HG03097 (cell line): Measurements from ENCODE around the gene CSGALNACT2.

ENCODE experiments used
- ATAC-seq: cut with Tn5 transposase; IDR thresholded peaks from one replicate; pipeline ENCODE4 v1.9.1; 2021; ENCODE audit not compliant: unreplicated experiment, low FRiP score

Gene CSGALNACT2

GRCh38 chr10:43111921-43112607, 26.2 kb upstream of the CSGALNACT2 start:
- no peak for ATAC-seq

DNA sequence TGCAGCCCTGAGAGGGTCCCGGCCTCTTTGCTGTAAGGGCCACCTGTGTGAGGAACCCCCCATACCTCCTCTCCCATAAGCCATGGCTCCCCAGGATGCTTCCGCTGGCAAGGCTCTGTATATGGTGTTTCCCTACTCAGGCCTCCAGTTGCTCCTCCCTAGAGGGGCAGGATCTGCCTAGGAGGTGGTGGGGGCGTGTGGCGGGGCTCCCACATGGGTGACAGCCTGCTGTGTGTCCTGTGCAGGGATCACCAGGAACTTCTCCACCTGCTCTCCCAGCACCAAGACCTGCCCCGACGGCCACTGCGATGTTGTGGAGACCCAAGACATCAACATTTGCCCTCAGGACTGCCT, 25.7 kb upstream of the CSGALNACT2 start:
- no peak for ATAC-seq

GRCh38 chr10:43113201-43114087, 24.8 kb upstream of the CSGALNACT2 start:
- no peak for ATAC-seq

GRCh38 chr10:43114088-43114742, 24.0 kb upstream of the CSGALNACT2 start:
- ATAC-seq: no peak

DNA sequence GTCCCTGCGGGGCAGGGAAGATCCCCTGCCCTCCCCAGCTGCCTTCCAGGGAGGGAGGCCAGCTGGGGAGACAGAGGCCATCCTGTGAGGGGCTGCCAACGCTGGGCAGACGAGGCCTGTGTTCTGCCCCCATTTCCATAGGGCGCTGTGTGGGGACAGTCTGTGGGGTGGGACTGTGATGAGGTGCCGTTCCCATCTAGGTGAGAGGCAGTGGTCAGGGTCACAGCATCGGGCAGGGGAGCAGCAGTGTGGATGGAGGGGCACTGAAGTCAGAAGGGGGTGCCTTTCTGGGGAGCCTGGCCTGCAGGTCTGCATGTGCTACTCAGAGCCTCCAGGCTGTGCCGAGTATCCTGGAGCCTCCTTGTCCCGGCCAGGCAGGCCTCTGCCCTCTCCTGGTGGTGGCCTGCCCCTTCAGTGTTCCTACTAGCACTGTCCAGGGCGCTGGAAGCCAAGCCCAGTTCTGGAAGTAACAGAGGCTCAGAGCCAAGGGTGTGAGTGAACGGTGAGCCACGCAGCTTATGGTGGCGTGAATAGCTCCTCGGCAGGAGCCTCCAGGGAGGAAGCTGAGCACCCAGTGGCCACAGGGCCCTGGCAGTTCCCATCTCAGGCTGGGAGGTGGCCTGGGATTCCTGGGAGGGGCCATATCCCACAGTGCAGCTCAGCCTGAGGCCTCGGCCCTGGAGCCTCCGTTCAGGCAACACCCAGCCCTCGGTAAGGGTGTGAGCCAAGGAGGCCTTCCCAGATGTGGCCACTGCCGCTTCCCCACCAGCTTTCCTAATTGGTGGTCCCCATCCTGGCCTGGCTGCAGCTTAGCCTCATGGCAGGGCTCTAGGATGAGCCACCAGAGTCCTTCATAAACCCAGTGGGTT, 23.3 kb upstream of the CSGALNACT2 start:
- ATAC-seq: no peak

DNA sequence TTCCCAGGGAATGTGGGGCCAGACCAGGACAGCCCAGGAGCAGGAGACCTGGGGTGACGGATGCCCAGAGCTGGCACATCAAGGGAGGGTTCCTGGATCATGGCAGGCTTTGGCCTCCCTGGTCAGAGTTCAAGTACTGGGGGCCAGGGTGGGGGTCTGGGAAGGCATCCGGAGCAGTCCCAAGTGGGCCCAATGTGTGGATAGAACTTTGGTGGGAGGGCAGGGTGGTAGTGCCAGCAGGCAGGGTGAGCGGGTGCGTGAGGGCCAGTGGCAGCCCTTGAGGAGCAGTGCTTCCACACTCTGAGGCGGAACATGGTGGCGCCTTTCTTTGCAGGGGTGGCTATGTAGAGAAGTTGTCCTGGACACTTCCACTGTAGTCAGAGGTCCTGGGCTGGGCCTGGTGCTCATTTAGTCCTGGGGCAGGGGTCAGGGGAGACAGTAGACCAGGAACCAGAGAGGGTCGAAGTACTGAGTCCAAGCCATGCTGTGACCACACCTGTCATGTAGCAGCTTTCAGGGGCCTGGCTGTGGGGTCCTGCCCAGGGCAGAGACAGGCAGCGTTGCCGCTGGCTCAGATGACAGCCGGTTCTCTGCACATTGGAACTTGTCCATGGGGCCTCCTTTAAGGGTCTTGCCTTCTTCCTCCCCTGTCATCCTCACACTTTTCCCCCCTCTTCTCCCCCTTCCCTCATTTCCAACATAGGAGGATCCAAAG, 22.2 kb upstream of the CSGALNACT2 start:
- ATAC-seq: no peak

GRCh38 chr10:43116596-43116995, 21.6 kb upstream of the CSGALNACT2 start:
- no peak for ATAC-seq

- ATAC-seq: no peak
Measured at GRCh38 chr10:43117031-43117776, 21.0 kb upstream of the CSGALNACT2 start.

DNA sequence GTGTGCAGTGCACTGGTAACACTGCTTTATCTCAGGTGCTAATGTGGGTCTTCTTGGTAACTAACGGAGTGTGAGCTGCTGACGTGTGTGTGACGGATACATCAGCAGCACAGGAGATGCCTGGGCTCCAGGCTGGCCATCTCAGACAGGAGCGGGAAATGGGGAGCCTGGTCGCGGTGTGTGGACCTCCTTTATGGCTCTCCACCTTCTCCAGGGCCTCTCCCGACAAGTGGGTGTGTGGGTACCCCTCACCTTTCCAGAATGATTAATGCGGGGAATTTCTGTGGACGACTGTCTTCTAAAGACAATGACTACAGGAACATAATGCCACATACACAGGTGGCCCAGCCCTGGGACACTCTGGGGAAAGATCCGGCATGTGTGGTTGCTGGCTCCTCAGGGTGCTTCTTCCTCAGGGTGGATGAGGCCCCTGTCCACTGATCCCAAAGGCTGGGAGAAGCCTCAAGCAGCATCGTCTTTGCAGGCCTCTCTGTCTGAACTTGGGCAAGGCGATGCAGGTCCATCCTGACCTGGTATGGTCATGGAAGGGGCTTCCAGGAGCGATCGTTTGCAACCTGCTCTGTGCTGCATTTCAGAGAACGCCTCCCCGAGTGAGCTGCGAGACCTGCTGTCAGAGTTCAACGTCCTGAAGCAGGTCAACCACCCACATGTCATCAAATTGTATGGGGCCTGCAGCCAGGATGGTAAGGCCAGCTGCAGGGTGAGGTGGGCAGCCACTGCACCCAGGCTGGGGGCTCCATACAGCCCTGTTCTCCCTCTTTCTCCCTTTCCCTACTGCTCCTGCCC, 20.3 kb upstream of the CSGALNACT2 start:
- no peak for ATAC-seq

DNA sequence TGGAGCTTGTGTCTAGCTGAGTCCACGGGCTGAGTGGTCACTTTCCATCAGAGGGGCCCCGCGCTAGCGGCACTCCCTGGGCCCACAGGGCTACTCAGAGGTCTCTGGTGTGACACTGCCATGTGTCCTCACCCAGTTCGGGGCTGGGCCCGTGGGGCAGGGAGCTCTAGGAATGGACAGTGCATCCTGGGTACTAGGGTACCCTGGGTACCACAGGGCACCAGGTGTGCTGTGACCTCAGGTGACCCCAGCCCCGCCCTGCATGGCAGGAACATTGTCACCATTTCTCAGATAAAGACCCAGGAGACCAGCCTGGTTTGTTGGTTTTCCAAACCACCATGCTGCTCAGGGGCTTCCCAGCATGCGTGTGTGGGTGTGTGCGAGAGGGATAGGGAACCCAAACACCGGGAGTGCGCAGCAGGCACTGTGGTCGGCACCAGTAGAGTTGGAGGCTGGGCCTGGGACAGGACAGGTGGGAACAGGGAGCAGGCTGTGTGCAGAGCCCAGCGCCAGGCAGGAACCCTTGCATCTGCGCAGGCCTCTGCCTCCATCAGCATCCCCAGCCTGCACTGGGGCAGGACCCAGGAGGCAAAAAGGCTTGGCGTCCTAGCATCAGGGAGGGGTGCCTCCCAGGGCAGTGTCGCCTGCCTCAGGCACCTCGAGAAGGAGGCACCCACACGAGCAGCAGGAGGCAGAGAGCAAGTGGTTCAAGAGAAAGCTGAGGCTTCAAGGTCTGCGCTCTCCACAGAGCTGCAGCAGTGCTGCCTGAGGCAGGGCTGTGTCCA, 19.4 kb upstream of the CSGALNACT2 start:
- ATAC-seq: no peak

- no peak for ATAC-seq
Measured at GRCh38 chr10:43119416-43120115, 18.7 kb upstream of the CSGALNACT2 start.

- no peak for ATAC-seq
Measured at GRCh38 chr10:43120116-43120928, 17.9 kb upstream of the CSGALNACT2 start.

- ATAC-seq: peak; percentile 79
Measured at GRCh38 chr10:43120929-43121314, 17.3 kb upstream of the CSGALNACT2 start.

DNA sequence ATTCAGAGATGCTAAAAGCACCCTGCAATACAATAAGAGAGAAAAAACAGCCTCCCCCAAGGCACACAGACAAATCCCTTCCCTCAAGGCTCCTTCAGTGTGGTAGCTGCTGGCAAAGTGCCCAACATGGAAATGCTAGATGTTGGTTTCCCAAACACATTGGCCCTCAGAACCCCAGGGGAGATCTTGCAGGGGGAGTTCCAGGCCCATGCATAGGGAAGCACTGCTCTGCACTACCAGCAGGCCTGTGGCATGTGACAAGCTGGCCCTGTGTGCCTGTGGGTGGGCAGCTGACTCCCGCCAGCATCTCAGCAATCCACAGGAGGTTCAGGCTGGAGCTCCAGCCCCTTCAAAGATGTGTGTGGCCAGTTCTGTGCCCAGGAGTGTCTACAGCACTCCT, 16.8 kb upstream of the CSGALNACT2 start:
- ATAC-seq: no peak

DNA sequence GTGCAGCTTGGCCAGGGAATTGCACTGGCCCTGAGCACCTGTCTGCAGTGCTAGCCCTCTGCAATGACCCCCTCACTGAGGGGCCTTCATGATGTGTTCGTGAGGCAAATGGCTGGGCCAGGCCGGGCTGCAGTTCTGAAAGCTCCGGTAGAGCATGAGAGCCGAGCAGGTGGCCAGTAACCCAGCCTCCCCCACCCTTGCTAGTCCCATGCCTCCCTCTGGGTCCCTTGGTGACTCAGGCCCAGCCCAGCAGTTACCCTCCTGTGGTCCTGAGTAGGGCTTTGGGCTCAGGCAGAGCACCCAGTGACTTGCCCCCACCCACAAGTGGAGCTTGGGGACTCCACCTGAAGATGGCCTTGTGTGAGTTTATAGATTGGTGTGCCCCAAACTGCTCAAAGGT, 16.1 kb upstream of the CSGALNACT2 start:
- no peak for ATAC-seq

- ATAC-seq: no peak
Measured at GRCh38 chr10:43122826-43123225, 15.4 kb upstream of the CSGALNACT2 start.
